Stomach (tissue), 9 donors: Measurements from ENCODE around the gene COL21A1. TPM values are rescaled to one million over a fixed set of nuclear protein-coding genes. Genes with fewer than 3 reads are reported as not detected.

Experiments
- DNase-seq, 2 donors: peaks; one replicate each; pipeline versions ENCODE4 v3.0.0 to v3.0.0-alpha.2; 2013 to 2019
- H3K27ac ChIP-seq, 5 donors: fragments of 200-600 bp in 4 of 5; sonication (generic) in 4 of 5; one replicate each; pipeline ENCODE4 v1.5.1; 2013 to 2019; ENCODE audit warnings: mild to moderate bottlenecking in 1 of 5, moderate library complexity in 1 of 5
- H3K27me3 ChIP-seq, 3 donors: fragments of 200-600 bp; sonication (generic); one replicate each; pipeline ENCODE4 v1.5.1; 2017 to 2019; ENCODE audit warnings: mixed run types in 1 of 3
- H3K36me3 ChIP-seq, 4 donors: fragments of 200-600 bp; sonication (generic); 1 replicate in 3 of 4; 2 replicates in 1 of 4; pipeline ENCODE4 v1.5.1; 2016 to 2019
- H3K4me1 ChIP-seq, 4 donors: fragments of 200-600 bp; sonication (generic); one replicate each; pipeline ENCODE4 v1.5.1; 2016 to 2019
- H3K4me3 ChIP-seq, 4 donors: fragments of 200-600 bp; sonication (generic) in 3 of 4; one replicate each; pipeline ENCODE4 v1.5.1; 2016 to 2019; ENCODE audit warnings: mild to moderate bottlenecking in 1 of 4
- H3K9me3 ChIP-seq, 4 donors: fragments of 200-600 bp; sonication (generic); one replicate each; pipeline ENCODE4 v1.5.1; 2016 to 2019
- CTCF ChIP-seq, 7 experiments: fragments of 450-650 bp in 4 of 7; fragments of 200-600 bp in 3 of 7; sonication (generic) in 3 of 7; IDR thresholded peaks; one replicate each; pipeline ENCODE4 v1.5.1; 2016 to 2019; ENCODE audit warnings: antibody characterized with exemption in 7 of 7, control low read depth in 2 of 7, mild to moderate bottlenecking in 1 of 7
- EP300 ChIP-seq: sonication (generic); formaldehyde crosslinking; IDR thresholded peaks from one replicate; pipeline ENCODE4 v1.6.1; 2017; ENCODE audit warnings: antibody characterized with exemption
- POLR2A ChIP-seq, 4 donors: fragments of 450-650 bp; IDR thresholded peaks; one replicate each; pipeline ENCODE4 v1.6.1; 2016; ENCODE audit warnings: antibody characterized with exemption in 4 of 4, control low read depth in 2 of 4, mild to moderate bottlenecking in 1 of 4, moderate library complexity in 1 of 4
- POLR2AphosphoS5 ChIP-seq, 3 donors: sonication (generic); formaldehyde crosslinking; IDR thresholded peaks; one replicate each; pipeline ENCODE4 v1.6.1; 2016; ENCODE audit warnings: antibody characterized with exemption in 3 of 3
- WGBS, 5 donors: extraction: QIAGEN DNeasy Blood & Tissue Kit in 3 of 5; methylation state at CpG; one replicate each; pipeline versions ENCODE4 v1.1.5 to v1.1.7; 2013 to 2018; 5-methylcytosine and 5-hydroxymethylcytosine counted together
- intact Hi-C: fragments of 100-400 bp; cut with DNase I; formaldehyde crosslinking; loops from one replicate; pipeline ENCODE4 v1.15.1; 2023; ENCODE audit warnings: low total_unique reads
- polyA plus RNA-seq, 3 donors: library from polyadenylated mRNA; stranded (reverse); fragments of 200-250 nt; gene quantifications; one replicate each; pipeline ENCODE4 v1.2.3, GENCODE V29; 2013
- total RNA-seq, 5 donors: library from RNA; depleted of rRNA; stranded (reverse); fragments of >200 nt; gene quantifications; one replicate each; pipeline versions ENCODE4 v1.1.0 to v1.2.3, GENCODE V29; 2014 to 2016
- donor health status: healthy with polysubstance abuse.
- donor health status: Bipolar disorder and iron deficiency.
- donor health status: healthy.

COL21A1 gene
- total and polyA plus RNA-seq, 8 donors = 0.31 to 69.4 (median 4.1) TPM; not detected in 1

- intact Hi-C loops = no loop called here
- no peaks in the 10 kb centered on the region for H3K4me1 ChIP-seq
- DNase-seq = no peak
- no peak overlapping the region for H3K4me3 ChIP-seq
- H3K9me3 ChIP-seq = peaks cover 0 to 11% (median 2%) of the 10 kb centered on the region in 4 donors
- no peak overlapping the region for H3K27ac ChIP-seq
- TF ChIP-seq CTCF (IDR thresholded peaks at IDR 0.05) = no peak
- no peak for TF ChIP-seq POLR2AphosphoS5 (IDR thresholded peaks at IDR 0.05)
- no peak for TF ChIP-seq POLR2A (IDR thresholded peaks at IDR 0.05)
- no peak for TF ChIP-seq EP300
- WGBS, 5 donors = 84 to 91% (median 89%) methylated on average over 3 of the region's 3 CpGs
- H3K36me3 ChIP-seq = no peaks in the 10 kb centered on the region
- H3K27me3 ChIP-seq = no peaks in the 10 kb centered on the region
Observed at GRCh38 chr6:56199956-56200355, 47.4 kb downstream of the COL21A1 start.

- Histone ChIP-seq H3K27ac (no peak overlapping the region), H3K4me1 (no peaks in the 10 kb centered on the region), H3K4me3 (no peak overlapping the region), H3K36me3 (no peaks in the 10 kb centered on the region), H3K9me3 (peaks cover 0 to 22% (median 2%) of the 10 kb centered on the region in 4 donors), H3K27me3 (no peaks in the 10 kb centered on the region)
- 91 to 96% (median 95%) methylated on average over 5 of the region's 5 CpGs for WGBS, 5 donors
- intact Hi-C loops = no loop called here
- TF ChIP-seq POLR2A (IDR thresholded peaks at IDR 0.05) = no peak
- no peak for DNase-seq
Observed at GRCh38 chr6:56193846-56194245, 53.5 kb downstream of the COL21A1 start.

- intact Hi-C loops = no loop called here
- 78 to 89% (median 83%) methylated on average over 8 to 9 of the region's 9 CpGs for WGBS, 5 donors
Observed at GRCh38 chr6:56188429-56188828, 59.0 kb downstream of the COL21A1 start.

GRCh38 chr6:56187686-56188085, 59.7 kb downstream of the COL21A1 start:
- intact Hi-C loops = no loop called here
- no peaks in the 10 kb centered on the region for H3K36me3 ChIP-seq
- peaks cover 0 to 14% (median 0%) of the 10 kb centered on the region in 4 donors for H3K9me3 ChIP-seq
- H3K27ac ChIP-seq = no peak overlapping the region
- no peak for DNase-seq
- no peaks in the 10 kb centered on the region for H3K27me3 ChIP-seq
- no peaks in the 10 kb centered on the region for H3K4me1 ChIP-seq
- TF ChIP-seq POLR2AphosphoS5 (IDR thresholded peaks at IDR 0.05) = no peak
- no peak for TF ChIP-seq CTCF (IDR thresholded peaks at IDR 0.05)
- TF ChIP-seq POLR2A (IDR thresholded peaks at IDR 0.05) = no peak
- TF ChIP-seq EP300 = no peak
- no peak overlapping the region for H3K4me3 ChIP-seq

More at GRCh38 chr6:56188429-56188828, 59.0 kb downstream of the COL21A1 start:
- Histone ChIP-seq H3K4me3 (no peak overlapping the region), H3K9me3 (peaks cover 0 to 14% (median 0%) of the 10 kb centered on the region in 4 donors), H3K36me3 (no peaks in the 10 kb centered on the region), H3K27ac (no peak overlapping the region), H3K27me3 (no peaks in the 10 kb centered on the region), H3K4me1 (no peaks in the 10 kb centered on the region)
- TF ChIP-seq POLR2AphosphoS5 (IDR thresholded peaks at IDR 0.05) (no peak), EP300 (no peak), POLR2A (IDR thresholded peaks at IDR 0.05) (no peak), CTCF (IDR thresholded peaks at IDR 0.05) (no peak)
- DNase-seq = no peak

GRCh38 chr6:56176741-56177140, 70.6 kb downstream of the COL21A1 start:
- no peak for TF ChIP-seq EP300
- H3K4me3 ChIP-seq = no peak overlapping the region
- no peaks in the 10 kb centered on the region for H3K27me3 ChIP-seq
- H3K4me1 ChIP-seq = peaks cover 0 to 4% (median 0%) of the 10 kb centered on the region in 4 donors
- no peak overlapping the region for H3K27ac ChIP-seq
- no peaks in the 10 kb centered on the region for H3K36me3 ChIP-seq
- H3K9me3 ChIP-seq = peaks cover 0 to 46% (median 21%) of the 10 kb centered on the region in 4 donors
- DNase-seq = no peak
- intact Hi-C loops = no loop called here
